GM19438 (cell line): ENCODE data around the gene SPAG16.
"Not testable (repeated sequence)": the region's sequence is repeated elsewhere in the genome, so short reads cannot be mapped to it uniquely, and the experiment has no call there.

Source experiments
- ATAC-seq: cut with Tn5 transposase; IDR thresholded peaks from one replicate; pipeline ENCODE4 v1.9.1; 2021; ENCODE audit warnings: low read depth; ENCODE audit not compliant: unreplicated experiment

SPAG16 gene

DNA sequence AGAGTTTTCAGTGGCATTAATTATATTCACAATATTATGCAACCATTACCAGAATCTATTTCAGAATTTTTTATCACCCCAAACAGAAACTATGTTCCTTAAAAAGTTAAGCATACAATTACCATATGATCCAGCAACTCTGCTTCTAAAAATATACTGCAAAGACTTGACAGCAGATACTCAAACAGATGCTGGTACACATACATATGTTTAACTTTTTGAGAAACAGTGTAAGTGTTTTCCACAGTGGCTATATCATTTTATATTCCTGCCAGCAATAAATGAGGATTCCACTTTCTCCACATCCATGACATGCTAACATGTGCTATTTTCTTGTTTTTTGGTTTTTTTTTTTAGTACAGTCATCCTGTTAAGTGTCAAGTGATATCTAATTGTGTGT, 687.3 kb downstream of the SPAG16 start:
- no peak for ATAC-seq

- no peak for ATAC-seq
These were observed 696.6 kb downstream of the SPAG16 start for GRCh38 chr2:213980883-213981282.

DNA sequence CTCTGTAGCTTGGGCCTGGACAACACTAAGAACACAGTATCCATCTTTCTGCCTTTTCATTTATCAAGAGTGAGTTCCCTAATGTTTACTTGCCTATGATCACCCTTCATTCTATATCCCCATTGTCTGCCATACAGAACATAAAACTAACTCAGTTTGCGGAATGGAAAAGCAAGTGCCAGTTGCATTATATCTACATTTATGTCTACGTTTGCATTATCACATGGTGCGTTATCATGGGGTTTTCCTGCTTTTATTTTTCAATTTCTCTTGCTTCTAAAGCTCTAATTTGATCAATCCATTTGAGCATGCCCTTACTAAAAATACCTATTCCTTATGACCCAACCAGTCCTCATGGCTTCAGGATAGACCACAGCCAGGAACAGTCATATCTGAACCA, 704.9 kb downstream of the SPAG16 start:
- no peak for ATAC-seq

- ATAC-seq, result no peak
These were observed 707.3 kb downstream of the SPAG16 start for GRCh38 chr2:213991453-213992108.

GRCh38 chr2:213995400-213996105, 711.3 kb downstream of the SPAG16 start:
- ATAC-seq, result no peak

GRCh38 chr2:213998976-213999375, 714.7 kb downstream of the SPAG16 start:
- not testable (repeated sequence) for ATAC-seq

GRCh38 chr2:214004463-214004862, 720.2 kb downstream of the SPAG16 start:
- no peak for ATAC-seq

GRCh38 chr2:214005337-214005736, 721.1 kb downstream of the SPAG16 start:
- no peak for ATAC-seq

DNA sequence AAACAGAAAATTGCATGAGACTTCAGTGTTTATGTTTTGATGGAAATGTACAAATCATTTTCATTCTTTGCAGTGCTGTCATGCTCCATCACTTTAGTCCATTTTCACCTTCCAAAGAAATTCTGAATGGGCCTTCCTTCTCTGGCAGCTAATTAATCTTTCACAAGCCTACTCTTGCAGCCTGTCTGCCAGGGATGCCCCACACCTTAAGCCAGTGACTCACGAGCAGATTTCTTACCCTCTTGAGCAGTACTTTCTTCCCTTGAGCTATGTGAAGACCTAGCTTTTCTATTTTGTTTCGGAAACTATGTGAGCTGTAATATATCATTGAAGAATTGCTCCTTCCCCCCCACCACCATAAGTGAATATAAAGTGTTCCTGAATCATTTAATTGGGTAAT, 722.3 kb downstream of the SPAG16 start:
- no peak for ATAC-seq

GRCh38 chr2:214011676-214012075, 727.4 kb downstream of the SPAG16 start:
- ATAC-seq, result no peak

DNA sequence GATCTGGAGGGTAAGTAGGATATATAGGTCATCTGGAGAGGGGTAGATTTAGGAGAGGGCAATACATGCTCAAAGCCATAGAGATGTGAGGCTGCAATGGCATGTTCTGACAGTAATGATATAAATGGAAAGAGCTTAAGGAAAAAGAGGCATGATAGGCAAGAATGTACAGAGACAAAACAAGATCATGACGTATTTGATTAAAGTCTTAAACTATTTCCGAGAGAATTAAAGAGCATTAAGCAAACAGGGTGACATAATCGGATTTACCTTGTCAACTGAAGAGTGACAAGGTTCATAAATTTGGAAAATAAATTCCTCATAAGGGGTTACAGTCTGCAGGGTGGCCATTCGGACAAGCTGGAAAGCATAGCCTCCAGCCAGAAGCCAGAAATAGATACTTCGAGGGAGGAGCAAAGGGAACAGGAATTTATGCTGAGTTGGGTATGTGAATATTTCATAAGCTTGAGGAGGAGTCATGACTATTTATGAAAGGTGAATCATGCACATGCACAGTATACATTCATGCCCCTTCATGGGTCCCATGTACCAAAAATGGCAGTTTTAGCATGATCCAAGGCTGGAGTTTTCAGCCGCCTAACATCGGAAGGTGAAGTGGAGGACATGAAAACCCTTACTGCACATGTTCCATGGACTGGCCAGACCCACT, 730.4 kb downstream of the SPAG16 start:
- no peak for ATAC-seq

DNA sequence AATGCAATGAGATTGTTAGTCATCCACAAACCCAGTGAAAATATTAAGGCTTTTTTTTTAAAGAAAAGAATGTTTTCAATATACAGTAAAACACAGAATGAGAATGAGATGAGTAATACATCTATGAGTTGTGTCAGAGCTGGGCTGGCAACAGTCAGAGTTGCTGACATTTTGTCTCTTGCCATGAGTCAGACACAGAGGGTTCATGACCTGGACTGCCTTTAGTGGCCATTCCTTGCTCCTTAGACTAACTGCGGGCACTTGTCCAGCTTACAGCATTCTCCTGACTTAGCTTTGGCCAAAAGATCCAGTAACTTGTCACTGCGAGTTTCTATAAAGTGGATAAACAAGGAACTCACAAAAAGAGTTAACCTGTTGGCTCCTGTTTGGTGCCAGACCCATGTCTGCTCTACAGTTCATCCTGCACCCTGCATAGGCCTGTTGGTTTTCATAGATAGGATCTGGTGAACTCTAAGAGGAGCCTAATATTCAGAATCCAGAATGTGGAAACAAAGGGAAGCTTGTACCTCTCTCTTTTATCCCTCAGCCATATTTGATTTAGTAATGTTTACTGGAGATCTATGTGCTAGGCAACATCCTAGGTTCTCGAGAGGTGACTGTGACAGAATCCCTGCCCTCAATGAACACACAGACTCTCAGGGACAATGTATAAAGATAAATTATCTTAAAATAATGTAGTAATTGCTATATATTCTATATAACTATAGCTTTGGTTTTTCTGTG, 735.1 kb downstream of the SPAG16 start:
- no peak for ATAC-seq

- ATAC-seq, result no peak
These were observed 735.7 kb downstream of the SPAG16 start for GRCh38 chr2:214019973-214020345.

DNA sequence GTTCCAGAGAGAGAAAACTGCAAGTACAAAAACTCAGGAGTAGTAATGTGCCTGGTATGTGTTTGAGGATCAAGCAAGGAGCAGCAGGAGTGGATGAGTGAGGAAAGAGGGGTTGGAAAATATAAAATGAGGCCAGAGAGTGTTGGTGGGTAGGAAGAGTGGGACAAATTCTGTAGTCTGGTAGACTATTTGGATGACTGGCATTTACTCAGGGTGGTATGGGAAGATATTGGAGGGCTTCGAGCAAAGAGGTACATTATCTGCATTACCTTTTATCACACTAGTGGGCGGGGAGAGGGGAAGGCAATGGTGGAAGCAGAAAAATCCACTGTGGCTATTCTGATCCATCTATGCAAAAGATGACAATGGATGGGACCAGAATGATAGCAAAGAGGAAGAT, 744.9 kb downstream of the SPAG16 start:
- ATAC-seq, result no peak

DNA sequence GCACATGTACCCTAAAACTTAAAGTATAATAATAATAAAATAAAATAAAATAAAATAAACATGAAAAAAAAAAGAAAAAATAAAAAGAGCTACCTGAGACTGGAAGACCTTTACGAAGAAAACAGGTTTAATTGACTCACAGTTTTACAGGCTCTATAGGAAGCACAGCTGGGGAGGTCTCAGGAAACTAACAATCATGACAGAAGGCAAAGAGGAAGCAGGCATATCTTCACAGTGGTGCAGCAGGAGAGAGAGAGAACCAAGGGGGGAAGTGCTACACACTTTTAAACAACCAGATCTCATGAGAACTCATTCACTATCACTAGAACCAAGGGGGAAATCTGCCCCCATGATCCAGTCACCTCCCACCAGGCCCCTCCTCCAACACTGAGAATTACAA, 747.3 kb downstream of the SPAG16 start:
- ATAC-seq, result no peak

DNA sequence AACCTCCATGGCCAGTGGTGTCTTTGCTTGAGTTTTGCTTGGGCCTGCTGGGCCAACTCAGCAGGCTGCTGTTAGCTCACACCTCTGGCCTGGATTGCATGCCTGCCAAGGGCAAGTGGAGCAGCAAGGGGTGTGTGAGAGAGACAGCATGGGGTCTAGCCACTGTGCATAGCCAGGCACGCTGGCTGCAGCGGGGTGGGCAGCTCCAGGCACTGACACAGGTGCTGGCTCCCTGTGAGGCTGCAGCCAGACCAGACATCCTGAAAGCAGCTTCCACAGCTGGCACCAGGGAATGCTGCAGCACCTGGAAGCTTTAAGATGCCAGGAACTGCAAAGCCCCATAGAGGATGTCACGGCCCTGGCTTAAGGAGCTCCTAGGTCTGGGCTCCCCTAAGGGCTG, 750.2 kb downstream of the SPAG16 start:
- no peak for ATAC-seq

DNA sequence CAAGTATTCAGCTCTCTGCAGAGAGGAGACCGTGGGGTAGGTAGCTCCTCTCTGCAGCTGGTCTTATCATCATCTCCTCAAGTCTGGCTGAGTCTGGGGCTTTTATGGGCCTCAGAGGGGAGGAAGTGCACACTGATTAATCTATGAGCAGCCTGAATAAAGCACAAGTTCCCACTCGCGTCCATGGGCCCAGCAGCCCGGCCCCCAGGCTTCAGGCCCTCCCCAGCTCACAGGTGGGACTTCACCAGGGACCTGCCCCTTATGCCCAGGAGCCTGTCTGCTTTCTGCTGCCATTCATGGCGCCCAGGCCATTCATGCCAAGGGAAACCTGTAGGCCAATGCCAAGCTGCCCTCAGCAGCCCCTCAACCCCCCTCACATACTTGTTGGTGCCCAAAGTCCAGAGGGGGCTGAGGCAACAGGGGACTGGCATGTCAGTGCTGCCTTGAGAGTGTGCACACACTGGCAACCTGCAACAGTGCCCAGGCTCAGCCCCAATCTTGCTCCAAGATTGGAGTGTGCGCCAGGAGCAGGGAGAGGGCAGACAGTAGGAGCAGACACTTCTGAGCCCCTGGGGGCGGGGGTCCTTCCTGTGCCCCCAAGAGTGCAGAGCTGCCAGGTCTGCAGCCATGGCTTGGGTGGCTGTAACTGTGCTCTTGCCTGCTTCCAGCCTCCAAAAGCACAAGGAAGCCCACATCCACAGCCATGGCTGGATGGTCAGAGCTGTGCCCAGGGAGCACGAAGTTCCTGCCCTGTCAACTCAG, 751.0 kb downstream of the SPAG16 start:
- no peak for ATAC-seq

GRCh38 chr2:214035921-214036320, 751.7 kb downstream of the SPAG16 start:
- no peak for ATAC-seq

- no peak for ATAC-seq
These were observed 753.9 kb downstream of the SPAG16 start for GRCh38 chr2:214038186-214038585.

DNA sequence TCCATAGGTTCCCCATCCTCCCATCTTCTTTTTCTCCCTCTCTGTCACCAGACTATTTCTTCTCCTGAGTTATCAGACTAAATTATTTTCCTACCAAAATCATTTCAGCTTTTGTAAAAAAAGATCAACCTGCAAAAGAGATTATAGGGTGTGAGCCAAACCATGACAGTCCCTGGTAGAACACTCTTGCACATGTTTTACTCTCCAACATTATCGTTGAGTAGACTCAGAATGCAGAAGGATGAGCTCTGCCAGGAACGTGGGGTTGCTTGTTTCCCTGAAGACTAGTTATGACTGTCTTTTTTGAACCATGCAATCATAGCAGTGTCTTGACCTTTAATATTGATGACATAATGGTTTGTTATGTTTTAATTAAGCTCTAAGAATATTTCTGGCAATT, 766.5 kb downstream of the SPAG16 start:
- ATAC-seq, result no peak
